Measurements from ENCODE around the gene PLA2G1B.

- TF ChIP-seq POLR2A (IDR thresholded peaks at IDR 0.05) (no peak), CTCF (IDR thresholded peaks at IDR 0.05) (no peak)
Measured at GRCh38 chr12:120365675-120366340, 38.2 kb upstream of the PLA2G1B start.
